Fibroblast of lung (primary cell): Measurements from ENCODE around the gene CRAMP1.

Experiments
- EZH2 ChIP-seq: IDR thresholded peaks from 2 replicates; pipeline ENCODE4 v1.5.1; 2012; ENCODE audit warnings: low read length, control low read depth, mild to moderate bottlenecking; ENCODE audit errors: missing control alignments
- TF ChIP-seq, protein P1 (sequence below), 2 donors: IDR thresholded peaks in 1 of 2; conservative IDR thresholded peaks in 1 of 2; 1 replicate in 1 of 2; 2 replicates in 1 of 2; pipeline ENCODE4 v1.5.1; 2011 to 2012; ENCODE audit warnings: low read length in 2 of 2, control low read depth in 1 of 2, inconsistent platforms in 1 of 2, low read depth in 1 of 2, mild to moderate bottlenecking in 1 of 2

DNA sequence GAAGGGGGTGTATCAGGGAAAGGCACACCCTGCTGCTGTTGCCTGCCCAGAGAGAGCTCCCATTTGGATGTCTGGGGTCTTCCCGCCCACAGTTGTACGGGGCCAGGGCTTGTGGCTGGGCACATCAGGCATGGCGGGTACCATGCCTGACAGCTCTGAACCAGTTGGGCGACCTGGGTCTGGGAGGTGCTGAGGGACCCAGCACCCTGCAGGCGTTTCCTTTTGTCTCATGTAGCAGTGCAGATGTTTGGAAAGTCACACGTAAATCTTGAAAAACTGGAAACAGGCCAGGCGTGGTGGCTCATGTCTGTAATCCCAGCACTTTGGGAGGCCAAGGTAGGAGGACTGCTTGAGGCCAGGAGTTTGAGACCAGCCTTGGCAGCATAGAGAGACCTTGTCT lies 57.5 kb downstream of the CRAMP1 start:
- TF ChIP-seq, protein P1, sequence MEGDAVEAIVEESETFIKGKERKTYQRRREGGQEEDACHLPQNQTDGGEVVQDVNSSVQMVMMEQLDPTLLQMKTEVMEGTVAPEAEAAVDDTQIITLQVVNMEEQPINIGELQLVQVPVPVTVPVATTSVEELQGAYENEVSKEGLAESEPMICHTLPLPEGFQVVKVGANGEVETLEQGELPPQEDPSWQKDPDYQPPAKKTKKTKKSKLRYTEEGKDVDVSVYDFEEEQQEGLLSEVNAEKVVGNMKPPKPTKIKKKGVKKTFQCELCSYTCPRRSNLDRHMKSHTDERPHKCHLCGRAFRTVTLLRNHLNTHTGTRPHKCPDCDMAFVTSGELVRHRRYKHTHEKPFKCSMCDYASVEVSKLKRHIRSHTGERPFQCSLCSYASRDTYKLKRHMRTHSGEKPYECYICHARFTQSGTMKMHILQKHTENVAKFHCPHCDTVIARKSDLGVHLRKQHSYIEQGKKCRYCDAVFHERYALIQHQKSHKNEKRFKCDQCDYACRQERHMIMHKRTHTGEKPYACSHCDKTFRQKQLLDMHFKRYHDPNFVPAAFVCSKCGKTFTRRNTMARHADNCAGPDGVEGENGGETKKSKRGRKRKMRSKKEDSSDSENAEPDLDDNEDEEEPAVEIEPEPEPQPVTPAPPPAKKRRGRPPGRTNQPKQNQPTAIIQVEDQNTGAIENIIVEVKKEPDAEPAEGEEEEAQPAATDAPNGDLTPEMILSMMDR (conservative IDR thresholded peaks at IDR 0.05 in 1 of 2, IDR thresholded peaks at IDR 0.05 in 1 of 2; ENCODE audit: low read depth in 1 of 2, low read length in 2 of 2), result no peak
- TF ChIP-seq EZH2, result no peak
